Left cardiac atrium (tissue), 4 donors: Measurements from ENCODE around the gene SPSB2. TPM values are rescaled to one million over a fixed set of nuclear protein-coding genes. Genes with fewer than 3 reads are reported as not detected.
A peak's percentile ranks its signal among the peaks of the same experiment; 100 is the strongest.

ENCODE experiments used
- ATAC-seq, 2 donors: fragments of 200-7000 bp; cut with Tn5 transposase; one replicate each; pipeline ENCODE4 v1.9.1; 2020; ENCODE audit warnings: mild to moderate bottlenecking in 2 of 2, moderate library complexity in 2 of 2
- DNase-seq: peaks from one replicate; pipeline ENCODE4 v3.0.0-alpha.2; 2020
- intact Hi-C, 2 donors: fragments of 100-400 bp; cut with DNase I; formaldehyde crosslinking; loops; one replicate each; pipeline versions ENCODE4 v1.14.1 to v1.15.1; 2022 to 2023
- total RNA-seq, 2 donors: library from RNA; stranded (reverse); fragmentation: NEBNext Ultra II Directional; extraction: Animal tissue kit (Norgen Biotek cat#: 25700); gene quantifications; one replicate each; pipeline ENCODE4 v1.2.1, GENCODE V29; 2021
- donor health status: DM: no; HTN: yes; CAD: no.
- donor health status: DM: no; HTN: yes; CAD: no; lungs with severe emphysema.
- donor health status: DM: yes; HTN: yes; CAD: no.
- donor health status: Dilated cardiomyopathy.

Gene SPSB2
- total RNA-seq, 2 donors from 2014 or later, result 3.7 to 4.1 TPM

DNA sequence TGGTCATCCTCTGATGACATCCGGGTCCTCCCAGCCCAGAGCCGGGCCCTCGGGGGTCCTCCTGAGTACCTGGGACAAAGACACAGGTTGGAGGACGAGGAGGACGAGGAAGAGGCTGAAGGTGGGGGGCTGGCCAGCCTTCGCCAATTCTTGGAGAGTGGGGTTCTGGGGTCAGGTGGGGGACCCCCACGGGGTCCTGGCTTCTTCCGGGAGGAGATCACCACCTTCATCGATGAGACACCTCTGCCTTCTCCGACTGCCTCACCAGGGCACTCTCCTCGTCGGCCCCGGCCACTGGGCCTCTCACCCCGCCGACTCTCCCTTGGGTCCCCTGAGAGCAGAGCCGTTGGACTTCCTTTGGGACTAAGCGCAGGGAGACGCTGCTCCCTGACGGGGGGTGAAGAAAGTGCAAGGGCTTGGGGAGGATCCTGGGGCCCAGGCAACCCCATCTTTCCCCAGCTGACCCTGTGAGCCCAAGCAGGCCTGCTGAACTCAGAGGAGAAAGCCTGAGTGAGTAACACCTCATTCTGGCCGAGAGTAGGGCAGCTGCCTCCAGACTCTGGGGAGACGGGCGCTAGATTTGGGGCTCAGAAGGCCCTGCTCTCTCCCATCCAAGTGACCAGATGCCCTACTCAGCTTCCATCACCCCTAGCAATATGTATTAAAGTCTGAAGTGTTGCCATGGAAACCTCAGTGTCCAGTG lies 46.2 kb downstream of the SPSB2 start:
- no peak for ATAC-seq
- intact Hi-C loops, result loop anchor here (5.0 to 10.0 kb wide), 3 partner anchors 72 to 212 kb away; partner anchors contain the start of gene MLF2 (in 2 of the 2)
- DNase-seq, result peak; percentile 30

DNA sequence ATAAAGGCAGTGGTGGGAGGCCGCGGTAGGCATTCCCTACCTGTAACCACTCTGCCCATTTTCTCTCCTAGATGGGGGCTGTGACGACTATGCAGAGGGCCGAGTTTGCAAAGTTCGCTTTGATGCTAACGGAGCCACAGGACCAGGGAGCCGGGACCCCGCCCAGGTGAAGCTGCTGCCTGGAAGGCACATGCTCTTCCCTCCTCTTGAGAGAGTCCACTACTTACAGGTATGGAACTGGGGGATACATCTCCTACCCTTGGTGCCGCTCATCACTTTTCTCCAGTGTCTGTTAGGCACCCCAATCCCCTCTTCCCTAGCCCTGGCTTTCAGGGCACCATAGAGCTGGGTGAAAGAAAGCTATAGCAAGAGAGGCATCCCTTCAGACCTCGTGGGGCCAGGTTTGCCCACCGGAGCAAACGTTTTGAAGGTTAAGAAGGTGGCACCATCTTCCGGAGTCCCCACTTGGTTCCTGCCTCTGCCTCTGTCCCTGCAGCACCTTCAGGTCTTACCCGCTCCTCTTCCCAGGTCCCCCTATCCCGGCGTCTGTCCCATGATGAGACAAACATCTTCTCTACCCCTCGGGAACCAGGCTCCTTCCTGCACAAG lies 46.9 kb downstream of the SPSB2 start:
- ATAC-seq (no peak), DNase-seq (peak; percentile 26)
- intact Hi-C loops, result loop anchor here (5.0 to 10.0 kb wide), 3 partner anchors 71 to 211 kb away; partner anchors contain the start of gene MLF2 (in 2 of the 2)

DNA sequence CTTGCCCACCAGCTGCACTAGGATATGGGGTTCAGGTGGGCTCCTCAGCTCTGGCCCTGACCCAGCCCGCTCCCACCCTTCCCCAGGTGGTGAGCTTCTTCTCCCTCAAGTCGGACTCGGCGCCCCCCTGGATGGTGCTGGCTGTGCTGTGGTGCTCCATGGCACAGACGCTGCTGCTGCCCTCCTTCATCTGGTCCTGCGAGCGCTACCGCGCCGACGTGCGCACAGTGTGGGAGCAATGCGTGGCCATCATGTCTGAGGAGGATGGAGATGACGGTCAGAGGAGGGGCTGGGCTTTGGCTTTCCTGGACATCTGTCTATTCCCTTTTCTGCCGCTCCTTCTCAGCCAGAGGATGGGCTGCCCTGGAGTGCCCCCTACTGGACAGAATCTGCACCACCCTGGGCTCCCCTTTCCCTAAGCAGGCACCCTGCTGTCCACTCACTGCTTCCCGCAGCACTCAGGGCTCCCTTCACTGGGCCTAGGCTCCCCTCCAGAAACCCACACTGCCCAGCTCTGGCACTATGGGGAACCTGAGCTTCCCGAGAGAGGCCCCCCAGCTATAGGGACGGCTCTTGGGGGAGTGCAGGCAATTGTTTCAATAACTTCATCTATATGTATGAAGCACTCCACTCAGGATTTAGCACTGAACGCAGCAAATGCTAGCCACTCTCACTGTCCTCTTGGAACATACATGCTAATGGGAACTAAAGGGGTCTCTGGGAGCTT lies 47.5 kb downstream of the SPSB2 start:
- ATAC-seq, result peak; percentile 53 to 58
- intact Hi-C loops, result loop anchor here (5.0 to 10.0 kb wide), 3 partner anchors 71 to 211 kb away; partner anchors contain the start of gene MLF2 (in 2 of the 2)

GRCh38 chr12:6824901-6825381 lies 48.2 kb downstream of the SPSB2 start:
- intact Hi-C loops, result loop anchor here (5.0 to 10.0 kb wide), 3 partner anchors 70 to 210 kb away; partner anchors contain the start of gene MLF2 (in 2 of the 2)
- ATAC-seq, result no peak

More for the DNA sequence above, 47.5 kb downstream of the SPSB2 start:
- DNase-seq, result peak; percentile 85

DNA sequence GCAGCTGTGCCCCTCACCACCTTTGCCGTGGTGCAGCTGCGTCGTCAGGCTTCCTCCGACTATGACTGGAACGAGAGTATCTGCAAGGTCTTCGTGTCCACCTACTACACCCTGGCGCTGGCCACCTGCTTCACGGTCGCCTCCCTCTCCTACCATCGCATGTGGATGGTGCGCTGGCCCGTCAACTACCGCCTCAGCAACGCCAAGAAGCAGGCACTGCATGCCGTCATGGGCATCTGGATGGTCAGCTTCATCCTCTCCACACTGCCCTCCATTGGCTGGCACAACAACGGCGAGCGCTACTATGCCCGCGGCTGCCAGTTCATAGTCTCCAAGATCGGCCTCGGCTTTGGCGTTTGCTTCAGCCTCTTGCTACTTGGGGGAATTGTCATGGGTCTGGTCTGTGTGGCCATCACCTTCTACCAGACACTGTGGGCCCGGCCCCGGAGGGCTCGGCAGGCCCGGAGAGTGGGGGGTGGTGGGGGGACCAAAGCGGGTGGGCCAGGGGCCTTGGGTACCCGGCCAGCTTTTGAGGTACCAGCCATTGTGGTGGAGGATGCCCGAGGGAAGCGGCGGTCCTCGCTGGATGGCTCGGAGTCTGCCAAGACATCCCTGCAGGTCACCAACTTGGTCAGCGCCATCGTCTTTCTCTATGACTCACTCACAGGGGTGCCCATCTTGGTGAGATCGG lies 48.9 kb downstream of the SPSB2 start:
- DNase-seq, result no peak
- ATAC-seq, result no peak
- intact Hi-C loops, result loop anchor here (10.0 kb wide), 2 partner anchors 69 to 209 kb away; partner anchors contain the start of gene MLF2 (in 1 of the 2)

More at GRCh38 chr12:6824901-6825381, 48.2 kb downstream of the SPSB2 start:
- DNase-seq, result no peak

- DNase-seq, result no peak
- intact Hi-C loops, result loop anchor here (10.0 kb wide), 2 partner anchors 69 to 209 kb away; partner anchors contain the start of gene MLF2 (in 1 of the 2)
- no peak for ATAC-seq
These were observed 49.7 kb downstream of the SPSB2 start for GRCh38 chr12:6823182-6824084.

DNA sequence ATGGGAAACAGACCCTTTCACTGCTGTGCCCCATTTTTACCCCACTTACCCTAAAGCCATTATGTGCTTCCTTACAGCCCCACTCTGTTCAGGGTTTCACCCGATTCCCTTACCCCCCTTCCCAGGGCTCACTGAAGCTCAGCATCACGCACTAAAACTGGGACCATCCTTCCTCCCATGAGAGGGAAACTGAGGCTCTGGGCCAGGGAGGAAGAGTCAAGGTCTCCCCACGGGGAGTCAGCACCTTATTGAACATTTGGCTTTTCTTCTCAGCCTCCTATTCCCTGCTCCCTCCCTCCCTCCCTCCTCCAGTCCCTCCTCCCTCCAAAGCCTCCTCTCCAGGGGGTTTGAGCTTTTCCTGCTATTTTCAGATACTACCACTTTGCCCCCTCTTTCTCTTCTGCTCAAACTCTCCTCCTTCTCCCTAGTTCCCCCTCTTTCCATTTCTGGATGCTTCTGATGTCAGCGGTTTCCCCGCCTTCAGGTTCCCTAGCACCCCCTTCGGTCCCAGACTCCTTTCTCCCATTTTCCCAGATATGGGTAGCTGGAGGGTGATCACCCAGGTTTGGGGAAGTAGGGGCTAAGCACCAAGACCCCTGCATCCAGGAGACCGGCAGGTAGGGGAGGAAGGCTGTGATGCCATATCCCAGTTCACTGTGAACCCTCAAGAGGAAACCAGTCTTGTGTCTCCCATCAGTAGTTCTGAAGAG lies 50.5 kb downstream of the SPSB2 start:
- intact Hi-C loops, result loop anchor here (10.0 kb wide), 2 partner anchors 68 to 208 kb away; partner anchors contain the start of gene MLF2 (in 1 of the 2)
- ATAC-seq (no peak), DNase-seq (no peak)

GRCh38 chr12:6821591-6822425 lies 51.3 kb downstream of the SPSB2 start, which contains the start of gene GPR162:
Gene GPR162 (plus strand): TSS chr12:6821821. CDS start chr12:6823899, 2,078 bp downstream.
- intact Hi-C loops, result loop anchor here (10.0 kb wide), 2 partner anchors 67 to 207 kb away; partner anchors contain the start of gene MLF2 (in 1 of the 2)
- ATAC-seq (peak; percentile 56 to 64), DNase-seq (peak; percentile 63)

Other genes with a start within 250 kb of the SPSB2 start
- gene LPAR5, start 237.3 kb downstream of the SPSB2 start, total RNA-seq, result 1 to 10 TPM; 1.8 to 2.9 TPM
- under 1 TPM; 0.60 to 0.88 TPM for gene ACRBP, start 225.9 kb downstream of the SPSB2 start, total RNA-seq
- 10 to 100 TPM; 16.8 to 28.5 TPM for gene ING4, start 210.2 kb downstream of the SPSB2 start, total RNA-seq
- gene ZNF384, start 183.9 kb downstream of the SPSB2 start, total RNA-seq, result 10 to 100 TPM; 28.3 to 31.2 TPM
- gene PIANP, start 172.5 kb downstream of the SPSB2 start, total RNA-seq, result under 1 TPM; 0.18 to 0.42 TPM
- 10 to 100 TPM; 61.3 to 71.2 TPM for gene COPS7A, start 149.3 kb downstream of the SPSB2 start, total RNA-seq
- gene MLF2, start 120.2 kb downstream of the SPSB2 start, total RNA-seq, result 100 to 1,000 TPM; 118 to 149 TPM
- gene PTMS, start 106.9 kb downstream of the SPSB2 start, total RNA-seq, result 100 to 1,000 TPM; 164 to 189 TPM
- gene LAG3, start 100.8 kb downstream of the SPSB2 start, total RNA-seq, result under 1 TPM; 0.62 to 0.97 TPM
- 10 to 100 TPM; 11.6 to 24.2 TPM for gene CD4, start 83.8 kb downstream of the SPSB2 start, total RNA-seq
- 1 to 10 TPM; 5.3 to 8.4 TPM for gene GPR162, start 51.5 kb downstream of the SPSB2 start, total RNA-seq
- 10 to 100 TPM; 13.2 to 22.3 TPM for gene P3H3, start 44.9 kb downstream of the SPSB2 start, total RNA-seq
- gene GNB3, start 32.4 kb downstream of the SPSB2 start, total RNA-seq, result 1 to 10 TPM; 2.3 to 5.8 TPM
- gene CDCA3, start 22.0 kb downstream of the SPSB2 start, total RNA-seq, result under 1 TPM in 1 of 2 donors, not detected in 1; 0.82 TPM
- 10 to 100 TPM; 63.4 to 65.4 TPM for gene USP5, start 21.2 kb downstream of the SPSB2 start, total RNA-seq
- 100 to 1,000 TPM; 642 to 858 TPM for gene TPI1, start 5.8 kb downstream of the SPSB2 start, total RNA-seq
- 10 to 100 TPM in 1 of 2 donors, 1 to 10 TPM in 1; 8.1 to 10.5 TPM for gene LRRC23, start 31.5 kb upstream of the SPSB2 start, total RNA-seq
- 10 to 100 TPM; 12.8 to 24.9 TPM for gene ENO2, start 41.3 kb upstream of the SPSB2 start, total RNA-seq
- gene ATN1, start 54.7 kb upstream of the SPSB2 start, total RNA-seq, result 10 to 100 TPM; 75.3 to 83.1 TPM
- gene RNU7-1, start 70.5 kb upstream of the SPSB2 start, total RNA-seq, result not detected
- gene C12orf57, start 70.7 kb upstream of the SPSB2 start, total RNA-seq, result 100 to 1,000 TPM; 249 to 282 TPM
- gene PTPN6, start 78.1 kb upstream of the SPSB2 start, total RNA-seq, result 10 to 100 TPM; 13.0 to 18.9 TPM
- 100 to 1,000 TPM; 117 to 157 TPM for gene PHB2, start 97.4 kb upstream of the SPSB2 start, total RNA-seq
- gene EMG1, start 97.6 kb upstream of the SPSB2 start, total RNA-seq, result 10 to 100 TPM; 34.4 to 36.6 TPM
- 10 to 100 TPM; 22.6 to 29.4 TPM for gene LPCAT3, start 145.2 kb upstream of the SPSB2 start, total RNA-seq
- gene C1S, start 187.4 kb upstream of the SPSB2 start, total RNA-seq, result 100 to 1,000 TPM; 222 to 287 TPM
- gene C1R, start 219.1 kb upstream of the SPSB2 start, total RNA-seq, result 100 to 1,000 TPM; 331 to 488 TPM
- gene C1RL, start 235.9 kb upstream of the SPSB2 start, total RNA-seq, result 10 to 100 TPM; 23.0 to 29.8 TPM